GM18867 (cell line): ENCODE measurements around the gene SLC37A3.
A peak's percentile ranks its signal among the peaks of the same experiment; 100 is the strongest.
"Not testable (repeated sequence)": the region's sequence is repeated elsewhere in the genome, so short reads cannot be mapped to it uniquely, and the experiment has no call there.

Experiments used
- ATAC-seq: cut with Tn5 transposase; IDR thresholded peaks from one replicate; pipeline ENCODE4 v1.9.1; 2021; ENCODE audit warnings: mild to moderate bottlenecking, moderate library complexity; ENCODE audit not compliant: unreplicated experiment

SLC37A3 gene

GRCh38 chr7:140397784-140398750, at the start of gene SLC37A3:
TSS of gene SLC37A3 (minus strand) at chr7:140398530. CDS start at chr7:140382526, 16,004 bp downstream.
- ATAC-seq = peak; percentile 99

GRCh38 chr7:140447841-140448240, 49.5 kb upstream of the SLC37A3 start:
- ATAC-seq = no peak

- ATAC-seq = no peak
Observed at GRCh38 chr7:140446467-140446866, 48.1 kb upstream of the SLC37A3 start.

GRCh38 chr7:140441519-140441918, 43.2 kb upstream of the SLC37A3 start:
- ATAC-seq = no peak

GRCh38 chr7:140440593-140440992, 42.3 kb upstream of the SLC37A3 start:
- no peak for ATAC-seq

GRCh38 chr7:140439359-140439758, 41.0 kb upstream of the SLC37A3 start:
- ATAC-seq = peak; percentile 91

GRCh38 chr7:140435252-140435895, 37.0 kb upstream of the SLC37A3 start:
- ATAC-seq = no peak

GRCh38 chr7:140433396-140433795, 35.1 kb upstream of the SLC37A3 start:
- ATAC-seq = no peak

- ATAC-seq = no peak
Observed at GRCh38 chr7:140426130-140426529, 27.8 kb upstream of the SLC37A3 start.

- no peak for ATAC-seq
Observed at GRCh38 chr7:140425718-140426117, 27.4 kb upstream of the SLC37A3 start.

- no peak for ATAC-seq
Observed at GRCh38 chr7:140423501-140423900, 25.2 kb upstream of the SLC37A3 start.

GRCh38 chr7:140421521-140421920, 23.2 kb upstream of the SLC37A3 start:
- no peak for ATAC-seq

- no peak for ATAC-seq
Observed at GRCh38 chr7:140418653-140419052, 20.3 kb upstream of the SLC37A3 start.

- ATAC-seq = not testable (repeated sequence)
Observed at GRCh38 chr7:140418156-140418472, 19.8 kb upstream of the SLC37A3 start.

GRCh38 chr7:140417456-140418155, 19.3 kb upstream of the SLC37A3 start:
- no peak for ATAC-seq

- no peak for ATAC-seq
Observed at GRCh38 chr7:140416560-140416959, 18.2 kb upstream of the SLC37A3 start.

GRCh38 chr7:140415816-140416215, 17.5 kb upstream of the SLC37A3 start:
- not testable (repeated sequence) for ATAC-seq

GRCh38 chr7:140415361-140415760, 17.0 kb upstream of the SLC37A3 start:
- ATAC-seq = no peak

GRCh38 chr7:140404565-140405065, 6.3 kb upstream of the SLC37A3 start:
- ATAC-seq = no peak

- no peak for ATAC-seq
Observed at GRCh38 chr7:140403878-140404564, 5.7 kb upstream of the SLC37A3 start, which contains the start of gene RAB19. TSS of gene RAB19 (plus strand) at chr7:140404058. CDS start at chr7:140407647, 3,589 bp downstream.
